G401.6 (cell line): ENCODE measurements around the gene NPHP3.
"Not testable (repeated sequence)": the region's sequence is repeated elsewhere in the genome, so short reads cannot be mapped to it uniquely, and the experiment has no call there.

ENCODE experiments used
- FAIRE-seq: peaks from 2 replicates; lab custom pipeline; 2012; peaks lifted over from hg19 to GRCh38; lab: Jason Lieb, UNC

Gene NPHP3

DNA sequence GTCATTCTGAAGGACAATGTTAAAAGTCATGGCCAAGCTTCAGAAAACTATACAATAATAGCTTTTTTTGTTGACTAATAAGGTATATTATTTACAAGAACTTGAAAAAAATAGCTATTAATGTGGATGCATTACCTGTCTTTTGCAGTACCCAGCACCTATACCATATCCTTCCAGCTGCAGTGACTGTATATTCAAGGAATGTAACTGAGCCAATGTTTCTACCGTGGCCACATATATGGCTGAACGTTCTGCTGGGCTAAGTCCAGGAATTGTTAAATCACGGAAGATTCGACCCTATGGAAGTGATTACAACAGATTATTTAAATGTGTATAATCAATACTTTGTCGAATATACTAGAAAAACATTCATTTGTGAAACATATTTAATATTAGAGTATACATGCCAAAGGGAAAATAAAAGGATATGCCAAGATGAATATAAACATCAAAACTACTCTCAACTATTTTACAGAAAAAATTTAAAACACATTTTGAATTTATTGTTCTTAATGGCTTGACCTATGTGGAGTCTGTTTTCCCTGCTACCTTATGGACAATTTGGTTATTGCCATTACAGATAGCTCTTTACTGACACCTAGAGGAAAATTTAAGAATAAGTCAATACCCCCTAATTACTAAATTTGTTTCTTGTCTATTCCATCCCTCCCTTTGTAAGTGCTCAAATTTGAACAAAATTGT, 80.2 kb downstream of the NPHP3 start:
- peak; percentile 97 for FAIRE-seq

DNA sequence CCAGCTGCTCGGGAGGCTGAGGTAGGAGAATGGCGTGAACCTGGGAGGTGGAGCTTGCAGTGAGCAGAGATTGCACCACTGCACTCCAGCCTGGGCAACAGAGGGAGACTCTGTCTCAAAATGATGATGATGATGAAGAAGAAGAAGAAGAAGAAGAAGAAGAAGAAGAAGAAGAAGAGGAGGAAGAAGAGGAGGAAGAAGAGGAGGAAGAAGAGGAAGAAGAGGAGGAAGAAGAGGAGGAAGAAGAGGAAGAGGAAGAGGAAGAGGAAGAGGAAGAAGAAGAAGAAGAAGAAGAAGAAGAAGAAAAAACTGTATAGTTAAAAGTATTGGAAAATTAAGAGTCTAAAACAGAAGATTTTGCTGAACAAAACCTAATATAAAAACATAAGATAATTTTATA, 80.8 kb downstream of the NPHP3 start:
- not testable (repeated sequence) for FAIRE-seq

DNA sequence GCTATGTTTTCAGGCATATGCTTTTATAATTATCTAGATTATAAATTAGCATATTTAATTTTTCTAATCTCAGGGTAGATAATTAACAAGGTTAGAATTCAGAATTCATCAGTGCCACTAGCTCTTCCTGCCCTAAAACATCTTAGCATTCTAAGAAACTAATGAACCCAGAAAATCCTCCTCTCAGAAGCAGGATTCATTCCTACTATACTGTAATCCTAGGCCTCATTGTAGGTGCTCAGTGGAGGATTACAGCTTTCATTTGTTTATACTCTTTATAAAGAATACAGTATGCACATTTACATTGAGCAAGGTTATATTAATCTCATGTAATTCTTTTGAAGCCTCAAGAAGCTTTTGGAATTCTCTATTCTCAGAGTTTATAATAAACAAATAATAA, 83.5 kb downstream of the NPHP3 start:
- FAIRE-seq, result no peak

DNA sequence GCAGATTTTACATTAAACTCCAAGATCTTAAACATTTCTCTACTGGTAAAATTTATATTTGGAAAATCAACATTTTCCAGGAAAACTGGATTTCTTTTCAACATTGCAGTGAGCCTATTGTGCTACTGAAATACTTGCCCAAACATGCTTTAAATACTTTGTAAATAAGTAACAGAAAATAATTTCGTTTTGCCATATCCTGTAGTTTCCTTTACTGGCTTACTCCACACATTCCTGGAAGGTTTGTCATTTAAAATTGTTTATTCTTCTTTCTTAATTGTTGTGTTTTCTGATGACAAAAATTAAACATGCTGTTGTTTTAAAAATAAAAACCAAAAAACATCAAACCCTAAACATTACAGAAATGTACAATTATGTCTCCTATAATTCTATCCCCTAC, 84.6 kb downstream of the NPHP3 start:
- peak; percentile 67 for FAIRE-seq

DNA sequence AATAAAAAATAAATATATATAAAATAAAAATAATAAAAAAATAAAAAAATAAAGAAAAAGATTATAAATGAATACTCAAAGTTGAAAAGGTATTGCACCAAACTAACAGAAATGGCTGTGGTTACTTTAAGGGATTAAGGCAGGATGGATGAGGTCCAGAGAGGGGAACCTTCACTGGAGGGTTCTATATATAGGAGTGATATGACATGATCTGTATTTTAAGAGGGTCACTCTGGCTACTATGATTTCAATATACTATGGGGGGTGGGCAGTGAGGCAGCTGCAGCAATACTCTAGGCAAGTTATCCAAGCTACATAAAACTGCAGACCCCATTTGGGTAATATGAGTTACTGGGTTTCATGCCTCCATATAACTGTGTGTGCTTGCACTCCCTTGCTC, 87.2 kb downstream of the NPHP3 start:
- FAIRE-seq, result no peak
